ENCODE results near the gene LYSMD1.

LYSMD1 gene

GRCh38 chr1:151165281-151165737 lies 393 bp downstream of the LYSMD1 start:
- peaks cover 17% of the 10 kb centered on the region for H3K79me2 ChIP-seq (ENCODE audit: insufficient read depth, low read depth)
- no peaks in the 10 kb centered on the region for H3K27me3 ChIP-seq (ENCODE audit: insufficient read depth, low read depth)
- peak overlapping the region; percentile 97 for H3K4me3 ChIP-seq (IDR thresholded peaks at IDR 0.05; ENCODE audit: insufficient read depth, low read depth, low read length)
- H4K20me1 ChIP-seq (ENCODE audit: insufficient read depth) = no peaks in the 10 kb centered on the region
- peak overlapping the region; percentile 91 for H3K4me2 ChIP-seq
- peaks cover 7% of the 10 kb centered on the region; the same call in 1 of the 2 replicates for H3K36me3 ChIP-seq (ENCODE audit: insufficient read depth)
- TF ChIP-seq CTCF (conservative IDR thresholded peaks at IDR 0.05; ENCODE audit: low read depth, low read length) = no peak
- H3K27ac ChIP-seq = peak overlapping the region; percentile 31; the same call in 1 of the 2 replicates
- H3K9ac ChIP-seq = peak overlapping the region; percentile 62; the same call in 1 of the 2 replicates
- H3K4me1 ChIP-seq (ENCODE audit: low read depth, poor library complexity, severe bottlenecking) = peaks cover 24% of the 10 kb centered on the region
- peak overlapping the region; percentile 90 for H2AFZ ChIP-seq (ENCODE audit: low read depth)

- H3K79me2 ChIP-seq (ENCODE audit: insufficient read depth, low read depth) = peaks cover 17% of the 10 kb centered on the region
- H4K20me1 ChIP-seq (ENCODE audit: insufficient read depth) = no peaks in the 10 kb centered on the region
- H3K4me3 ChIP-seq (IDR thresholded peaks at IDR 0.05; ENCODE audit: insufficient read depth, low read depth, low read length) = peak overlapping the region; percentile 97
- no peaks in the 10 kb centered on the region for H3K27me3 ChIP-seq (ENCODE audit: insufficient read depth, low read depth)
- H3K4me1 ChIP-seq (ENCODE audit: low read depth, poor library complexity, severe bottlenecking) = peaks cover 24% of the 10 kb centered on the region
- no peak overlapping the region for H3K9ac ChIP-seq
- no peak overlapping the region for H3K27ac ChIP-seq
- peak overlapping the region; percentile 91 for H3K4me2 ChIP-seq
- peak overlapping the region; percentile 90; the same call in 1 of the 2 replicates for H2AFZ ChIP-seq (ENCODE audit: low read depth)
- TF ChIP-seq CTCF (conservative IDR thresholded peaks at IDR 0.05; ENCODE audit: low read depth, low read length) = no peak
- peaks cover 7% of the 10 kb centered on the region; the same call in 1 of the 2 replicates for H3K36me3 ChIP-seq (ENCODE audit: insufficient read depth)
Measured at GRCh38 chr1:151164732-151165280, 896 bp downstream of the LYSMD1 start.

GRCh38 chr1:151159373-151159772 lies 6.3 kb downstream of the LYSMD1 start:
- no peak overlapping the region for H3K27ac ChIP-seq
- no peak overlapping the region for H3K4me3 ChIP-seq (IDR thresholded peaks at IDR 0.05; ENCODE audit: insufficient read depth, low read depth, low read length)
- H3K36me3 ChIP-seq (ENCODE audit: insufficient read depth) = no peaks in the 10 kb centered on the region
- H3K4me1 ChIP-seq (ENCODE audit: low read depth, poor library complexity, severe bottlenecking) = peaks cover 22% of the 10 kb centered on the region
- no peaks in the 10 kb centered on the region for H3K27me3 ChIP-seq (ENCODE audit: insufficient read depth, low read depth)
- no peak overlapping the region for H3K9ac ChIP-seq
- no peak overlapping the region for H2AFZ ChIP-seq (ENCODE audit: low read depth)
- no peaks in the 10 kb centered on the region for H3K79me2 ChIP-seq (ENCODE audit: insufficient read depth, low read depth)
- no peaks in the 10 kb centered on the region for H4K20me1 ChIP-seq (ENCODE audit: insufficient read depth)
- no peak overlapping the region for H3K4me2 ChIP-seq
- TF ChIP-seq CTCF (conservative IDR thresholded peaks at IDR 0.05; ENCODE audit: low read depth, low read length) = no peak

- Histone ChIP-seq H4K20me1 (ENCODE audit: insufficient read depth) (no peaks in the 10 kb centered on the region), H3K4me2 (no peak overlapping the region), H3K79me2 (ENCODE audit: insufficient read depth, low read depth) (no peaks in the 10 kb centered on the region), H3K4me3 (IDR thresholded peaks at IDR 0.05; ENCODE audit: insufficient read depth, low read depth, low read length) (no peak overlapping the region), H3K27ac (no peak overlapping the region), H2AFZ (ENCODE audit: low read depth) (no peak overlapping the region), H3K9ac (no peak overlapping the region), H3K36me3 (ENCODE audit: insufficient read depth) (no peaks in the 10 kb centered on the region), H3K4me1 (ENCODE audit: low read depth, poor library complexity, severe bottlenecking) (peaks cover 22% of the 10 kb centered on the region), H3K27me3 (ENCODE audit: insufficient read depth, low read depth) (no peaks in the 10 kb centered on the region)
- TF ChIP-seq CTCF (conservative IDR thresholded peaks at IDR 0.05; ENCODE audit: low read depth, low read length) = no peak
Measured at GRCh38 chr1:151158751-151159251, 6.9 kb downstream of the LYSMD1 start.
